Fibroblast of pulmonary artery (primary cell): ENCODE measurements around the gene PATL2.

Experiments used
- DNase-seq: peaks from one replicate; pipeline ENCODE4 v3.0.0-alpha.2; 2010; ENCODE audit warnings: low read depth
- H3K4me3 ChIP-seq: replicated peaks from 2 replicates; pipeline ENCODE4 v1.5.1; 2011; ENCODE audit warnings: low read depth, mild to moderate bottlenecking, control low read depth, low read length, moderate library complexity
- CTCF ChIP-seq: IDR thresholded peaks from 2 replicates; pipeline ENCODE4 v1.5.1; 2011; ENCODE audit warnings: mild to moderate bottlenecking, control low read depth, low read length, inconsistent platforms; ENCODE audit errors: missing control alignments

The PATL2 gene

GRCh38 chr15:44620081-44620480 lies 91.0 kb downstream of the PATL2 start:
- TF ChIP-seq CTCF = no peak
- no peak overlapping the region for H3K4me3 ChIP-seq
- DNase-seq = no peak

GRCh38 chr15:44616974-44617373 lies 94.1 kb downstream of the PATL2 start:
- no peak for TF ChIP-seq CTCF
- DNase-seq = no peak
- H3K4me3 ChIP-seq = no peak overlapping the region
